Measurements from ENCODE around the gene SPINK4. TPM values are rescaled to one million over a fixed set of nuclear protein-coding genes. Genes with fewer than 3 reads are reported as not detected.

Gene SPINK4
- total RNA-seq, 1 experiment from 2014 or later, result not detected

DNA sequence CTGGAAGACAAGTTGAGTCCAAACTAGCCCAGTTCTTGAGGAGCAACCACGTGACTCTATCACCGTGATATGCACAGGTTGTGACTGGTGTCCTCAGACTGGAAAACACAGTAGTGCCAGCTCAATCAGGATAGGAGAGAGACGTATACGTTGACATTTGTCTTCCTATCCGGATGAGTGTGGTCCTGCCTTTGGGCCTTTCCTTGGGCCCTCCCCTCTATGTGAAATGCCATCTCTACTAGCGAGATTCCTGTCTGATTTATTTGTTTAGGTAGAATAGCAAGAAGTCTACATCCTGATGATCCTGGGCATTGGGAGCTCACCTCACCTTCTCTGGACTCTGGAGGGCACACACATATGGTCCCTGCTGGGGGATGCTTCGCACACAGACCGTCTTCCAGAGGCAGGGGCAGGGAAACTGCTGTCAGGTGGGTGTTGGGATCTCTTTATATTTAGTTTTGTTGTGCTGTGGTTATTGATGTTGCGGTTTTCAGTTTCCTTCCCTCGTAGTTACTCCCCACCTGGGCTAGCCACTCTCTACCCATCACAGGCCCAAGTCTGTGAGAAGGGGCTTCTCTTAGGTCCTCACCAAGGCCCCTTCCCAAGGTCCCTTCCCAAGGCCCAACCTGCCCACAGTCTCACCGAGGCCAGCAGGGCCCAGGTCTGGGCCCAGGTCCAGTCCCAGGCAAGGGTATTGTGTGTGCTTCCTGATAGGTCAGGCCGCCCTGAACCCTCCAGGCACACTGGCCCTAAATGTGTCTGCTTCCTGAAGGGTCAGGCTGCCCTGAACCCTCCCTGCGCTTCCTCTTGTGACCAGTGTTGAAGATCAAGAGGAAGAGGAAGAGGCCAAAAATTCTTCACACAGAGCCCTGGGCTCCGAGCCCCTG is 19.0 kb upstream of the SPINK4 start (continued):
- no peak for TF ChIP-seq ZNF274 (IDR thresholded peaks at IDR 0.05; ENCODE audit: low read depth, low read length)
- no peak for TF ChIP-seq TCF7L2 (IDR thresholded peaks at IDR 0.05; ENCODE audit: borderline replicate concordance, extremely low read depth, insufficient read depth, insufficient read length)
- no peak for TF ChIP-seq JUND (IDR thresholded peaks at IDR 0.05)
- no peak for TF ChIP-seq ATF3 (IDR thresholded peaks at IDR 0.05)
- no peak for TF ChIP-seq EZH2 (IDR thresholded peaks at IDR 0.05)
- TF ChIP-seq RAD21 (IDR thresholded peaks at IDR 0.05; ENCODE audit: low read depth), result no peak
- no peak for TF ChIP-seq SP1 (IDR thresholded peaks at IDR 0.05; ENCODE audit: low read depth)

DNA sequence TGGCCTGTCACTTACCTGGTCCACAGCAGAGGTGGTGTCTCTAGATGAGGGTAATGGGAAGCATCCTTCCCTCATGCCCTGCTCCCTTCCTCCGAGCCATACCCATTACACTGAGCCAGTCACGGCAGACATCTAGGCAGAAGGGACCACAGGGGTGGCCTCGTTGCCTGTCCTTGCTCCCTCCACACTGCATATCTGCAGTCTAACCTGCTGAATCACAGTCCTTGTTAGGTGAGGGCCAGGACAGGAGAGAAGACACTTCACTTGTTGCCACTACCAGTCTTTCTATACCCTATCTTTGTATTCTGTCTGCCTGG is 18.4 kb upstream of the SPINK4 start:
- ATAC-seq (no peak), DNase-seq (ENCODE audit: low read depth, low spot score) (no peak)
- Histone ChIP-seq H3K9ac (ENCODE audit: low read length) (no peak overlapping the region), H3K4me1 (ENCODE audit: control insufficient read depth in 1 of 2, insufficient read depth in 2 of 2, low read length in 2 of 2) (peaks cover 0 to 6% of the 10 kb centered on the region in 2 experiments; a peak in 2 of 4 replicates), H4K20me1 (ENCODE audit: insufficient read depth) (no peaks in the 10 kb centered on the region), H3K79me2 (ENCODE audit: insufficient read depth, low read length) (no peaks in the 10 kb centered on the region), H3K4me2 (ENCODE audit: low read length) (no peak overlapping the region), H2AFZ (ENCODE audit: low read depth, low read length, poor library complexity, severe bottlenecking) (no peak overlapping the region), H3K27me3 (ENCODE audit: insufficient read depth, low read length) (no peaks in the 10 kb centered on the region), H3K36me3 (ENCODE audit: control insufficient read depth in 1 of 2, insufficient read depth in 2 of 2, low read length in 2 of 2) (no peaks in the 10 kb centered on the region), H3K9me2 (ENCODE audit: insufficient read depth) (no peaks in the 10 kb centered on the region), H3K4me3 (replicated peaks in 1 of 2; ENCODE audit: low read depth in 1 of 2, low read length in 2 of 2) (no peak overlapping the region), H3K27ac (ENCODE audit: low read depth, low read length) (no peak overlapping the region), H3K9me3 (ENCODE audit: control insufficient read depth in 1 of 2, insufficient read depth in 1 of 2, low read depth in 1 of 2, low read length in 2 of 2) (no peaks in the 10 kb centered on the region)
- ChIA-PET RAD21 (ENCODE audit: low non-redundant PET in 1 of 2, low total read pairs in 2 of 2, uncharacterized antibody in 2 of 2, unreplicated experiment in 2 of 2) (no interaction called here), POLR2A (no interaction called here), CTCF (no interaction called here)
- intact Hi-C loops (cut with micrococcal nuclease), result loop anchor here (10.0 kb wide), 1 partner anchor 637 kb away; no protein-coding TSS in a partner anchor
- BruUV-seq (replicated peaks), result no TSS peak
- no peak for TF ChIP-seq POLR2AphosphoS5 (IDR thresholded peaks at IDR 0.05; ENCODE audit: low read depth, low read length)
- TF ChIP-seq ZBTB33 (IDR thresholded peaks at IDR 0.05; ENCODE audit: extremely low read depth, insufficient replicate concordance, low read length), result no peak
- no peak for TF ChIP-seq SIN3A (IDR thresholded peaks at IDR 0.05; ENCODE audit: low read depth)
- no peak for TF ChIP-seq ATF3 (IDR thresholded peaks at IDR 0.05)
- no peak for TF ChIP-seq EZH2phosphoT487 (IDR thresholded peaks at IDR 0.05; ENCODE audit: borderline replicate concordance)
- no peak for TF ChIP-seq ZNF274 (IDR thresholded peaks at IDR 0.05; ENCODE audit: low read depth, low read length)
- no peak for TF ChIP-seq CBX3 (IDR thresholded peaks at IDR 0.05; ENCODE audit: low read depth)
- no peak for TF ChIP-seq SP1 (IDR thresholded peaks at IDR 0.05; ENCODE audit: low read depth)
- no peak for TF ChIP-seq ZFX (IDR thresholded peaks at IDR 0.05)
- TF ChIP-seq JUND (IDR thresholded peaks at IDR 0.05), result no peak
- TF ChIP-seq REST (IDR thresholded peaks at IDR 0.05; ENCODE audit: low read depth), result no peak
- no peak for TF ChIP-seq TCF7L2 (IDR thresholded peaks at IDR 0.05; ENCODE audit: borderline replicate concordance, extremely low read depth, insufficient read depth, insufficient read length)

Data from HCT116 (cell line).